KMS-11 (cell line): ENCODE data around the gene HFE.

Source experiments
- H2AFZ ChIP-seq: fragments of 200-600 bp; sonication (generic); 2 replicates; pipeline ENCODE4 v1.6.1; 2016; ENCODE audit warnings: antibody characterized with exemption, mixed run types, low read depth
- H3K27ac ChIP-seq: fragments of 200-600 bp; sonication (generic); 2 replicates; pipeline ENCODE4 v1.6.1; 2016; ENCODE audit warnings: mild to moderate bottlenecking, mixed run types
- H3K27me3 ChIP-seq: fragments of 200-600 bp; sonication (generic); 2 replicates; pipeline ENCODE4 v1.6.1; 2017; ENCODE audit warnings: mild to moderate bottlenecking, low read depth, mixed run types, moderate library complexity; ENCODE audit not compliant: insufficient read depth
- H3K36me3 ChIP-seq: fragments of 200-600 bp; sonication (generic); 2 replicates; pipeline ENCODE4 v1.6.1; 2017; ENCODE audit warnings: mild to moderate bottlenecking, mixed run types; ENCODE audit not compliant: insufficient read depth
- H3K4me1 ChIP-seq: fragments of 200-600 bp; sonication (generic); 2 replicates; pipeline ENCODE4 v1.6.1; 2016; ENCODE audit warnings: mild to moderate bottlenecking, low read depth, mixed run types; ENCODE audit not compliant: poor library complexity, severe bottlenecking
- H3K4me2 ChIP-seq: fragments of 200-600 bp; sonication (generic); 2 replicates; pipeline ENCODE4 v1.7.0; 2016; ENCODE audit warnings: mild to moderate bottlenecking, mixed run types
- H3K4me3 ChIP-seq: fragments of 200-600 bp; sonication (generic); IDR thresholded peaks from 2 replicates; pipeline ENCODE4 v1.6.1; 2017; ENCODE audit warnings: low read depth, low read length, mixed read lengths; ENCODE audit not compliant: insufficient read depth
- H3K79me2 ChIP-seq: fragments of 200-600 bp; sonication (generic); 2 replicates; pipeline ENCODE4 v1.6.1; 2016; ENCODE audit warnings: low read depth, mixed run types; ENCODE audit not compliant: insufficient read depth
- H3K9ac ChIP-seq: fragments of 200-600 bp; sonication (generic); 2 replicates; pipeline ENCODE4 v1.6.1; 2016; ENCODE audit warnings: mild to moderate bottlenecking, mixed run types
- H4K20me1 ChIP-seq: fragments of 200-600 bp; sonication (generic); 2 replicates; pipeline ENCODE4 v1.6.1; 2016; ENCODE audit warnings: mild to moderate bottlenecking, mixed run types; ENCODE audit not compliant: insufficient read depth
- TF ChIP-seq, protein P1 (sequence below): fragments of 200-600 bp; sonication (generic); conservative IDR thresholded peaks from 2 replicates; pipeline ENCODE4 v1.6.1; 2017; ENCODE audit warnings: low read depth, mild to moderate bottlenecking, antibody characterized with exemption, low read length, moderate library complexity, mixed read lengths

Gene HFE

GRCh38 chr6:26097268-26097875, 10.1 kb downstream of the HFE start:
- Histone ChIP-seq H3K4me2 (no peak overlapping the region), H3K79me2 (no peaks in the 10 kb centered on the region), H3K27ac (no peak overlapping the region), H2AFZ (no peak overlapping the region), H3K4me3 (no peak overlapping the region), H3K4me1 (no peaks in the 10 kb centered on the region), H3K36me3 (no peaks in the 10 kb centered on the region), H3K27me3 (no peaks in the 10 kb centered on the region), H3K9ac (no peak overlapping the region), H4K20me1 (no peaks in the 10 kb centered on the region)
- TF ChIP-seq, protein P1, sequence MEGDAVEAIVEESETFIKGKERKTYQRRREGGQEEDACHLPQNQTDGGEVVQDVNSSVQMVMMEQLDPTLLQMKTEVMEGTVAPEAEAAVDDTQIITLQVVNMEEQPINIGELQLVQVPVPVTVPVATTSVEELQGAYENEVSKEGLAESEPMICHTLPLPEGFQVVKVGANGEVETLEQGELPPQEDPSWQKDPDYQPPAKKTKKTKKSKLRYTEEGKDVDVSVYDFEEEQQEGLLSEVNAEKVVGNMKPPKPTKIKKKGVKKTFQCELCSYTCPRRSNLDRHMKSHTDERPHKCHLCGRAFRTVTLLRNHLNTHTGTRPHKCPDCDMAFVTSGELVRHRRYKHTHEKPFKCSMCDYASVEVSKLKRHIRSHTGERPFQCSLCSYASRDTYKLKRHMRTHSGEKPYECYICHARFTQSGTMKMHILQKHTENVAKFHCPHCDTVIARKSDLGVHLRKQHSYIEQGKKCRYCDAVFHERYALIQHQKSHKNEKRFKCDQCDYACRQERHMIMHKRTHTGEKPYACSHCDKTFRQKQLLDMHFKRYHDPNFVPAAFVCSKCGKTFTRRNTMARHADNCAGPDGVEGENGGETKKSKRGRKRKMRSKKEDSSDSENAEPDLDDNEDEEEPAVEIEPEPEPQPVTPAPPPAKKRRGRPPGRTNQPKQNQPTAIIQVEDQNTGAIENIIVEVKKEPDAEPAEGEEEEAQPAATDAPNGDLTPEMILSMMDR: peak; percentile 90

DNA sequence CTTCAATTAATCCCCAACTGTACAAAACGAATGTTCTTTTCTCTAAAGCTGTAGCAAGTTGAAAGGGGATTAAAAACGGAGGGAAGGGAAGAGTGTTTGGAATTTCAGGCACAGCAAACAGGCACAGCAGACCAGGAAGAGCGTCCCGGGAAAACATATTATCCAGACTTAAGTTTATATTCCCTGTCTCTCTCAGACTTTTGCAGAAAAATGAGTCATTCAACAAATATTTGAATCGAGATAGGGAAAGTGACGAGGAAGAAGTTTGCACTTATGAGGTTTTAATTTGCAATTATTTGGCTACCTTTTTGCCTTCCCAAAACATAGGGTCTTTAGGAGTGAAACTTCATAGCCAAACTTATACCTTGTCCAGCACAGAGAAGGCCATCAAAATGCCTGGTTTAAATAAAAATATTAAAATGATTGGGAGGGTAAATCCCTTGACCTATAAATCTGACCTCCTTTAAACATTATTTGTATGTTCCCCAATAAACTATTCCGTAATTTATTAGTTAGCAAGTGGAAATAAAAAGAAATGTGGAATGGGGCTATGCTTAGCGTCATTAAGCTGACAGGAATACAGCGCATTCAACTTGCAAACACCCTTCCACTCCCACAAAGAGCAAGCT, 16.0 kb downstream of the HFE start:
- H2AFZ ChIP-seq: peak overlapping the region; percentile 50; the same call in 1 of the 2 replicates
- peak overlapping the region; percentile 83 for H3K4me2 ChIP-seq

GRCh38 chr6:26103770-26104456, 16.7 kb downstream of the HFE start:
- Histone ChIP-seq H4K20me1 (no peaks in the 10 kb centered on the region), H3K9ac (peak overlapping the region; percentile 85), H3K27ac (peak overlapping the region; percentile 91), H3K4me3 (no peak overlapping the region), H3K79me2 (no peaks in the 10 kb centered on the region), H3K36me3 (no peaks in the 10 kb centered on the region), H2AFZ (peak overlapping the region; percentile 3; the same call in 1 of the 2 replicates), H3K4me2 (peak overlapping the region; percentile 83), H3K4me1 (peaks cover 10% of the 10 kb centered on the region), H3K27me3 (no peaks in the 10 kb centered on the region)
- TF ChIP-seq, protein P1: peak; percentile 47; the same call in 1 of the 2 replicates

More for the DNA sequence above, 16.0 kb downstream of the HFE start:
- TF ChIP-seq, protein P1: no peak
- H3K36me3 ChIP-seq: no peaks in the 10 kb centered on the region
- no peaks in the 10 kb centered on the region for H3K27me3 ChIP-seq
- no peak overlapping the region for H3K4me3 ChIP-seq
- no peaks in the 10 kb centered on the region for H3K79me2 ChIP-seq
- peaks cover 10% of the 10 kb centered on the region for H3K4me1 ChIP-seq
- no peaks in the 10 kb centered on the region for H4K20me1 ChIP-seq
- peak overlapping the region; percentile 91; the same call in 1 of the 2 replicates for H3K27ac ChIP-seq
- peak overlapping the region; percentile 85; the same call in 1 of the 2 replicates for H3K9ac ChIP-seq

DNA sequence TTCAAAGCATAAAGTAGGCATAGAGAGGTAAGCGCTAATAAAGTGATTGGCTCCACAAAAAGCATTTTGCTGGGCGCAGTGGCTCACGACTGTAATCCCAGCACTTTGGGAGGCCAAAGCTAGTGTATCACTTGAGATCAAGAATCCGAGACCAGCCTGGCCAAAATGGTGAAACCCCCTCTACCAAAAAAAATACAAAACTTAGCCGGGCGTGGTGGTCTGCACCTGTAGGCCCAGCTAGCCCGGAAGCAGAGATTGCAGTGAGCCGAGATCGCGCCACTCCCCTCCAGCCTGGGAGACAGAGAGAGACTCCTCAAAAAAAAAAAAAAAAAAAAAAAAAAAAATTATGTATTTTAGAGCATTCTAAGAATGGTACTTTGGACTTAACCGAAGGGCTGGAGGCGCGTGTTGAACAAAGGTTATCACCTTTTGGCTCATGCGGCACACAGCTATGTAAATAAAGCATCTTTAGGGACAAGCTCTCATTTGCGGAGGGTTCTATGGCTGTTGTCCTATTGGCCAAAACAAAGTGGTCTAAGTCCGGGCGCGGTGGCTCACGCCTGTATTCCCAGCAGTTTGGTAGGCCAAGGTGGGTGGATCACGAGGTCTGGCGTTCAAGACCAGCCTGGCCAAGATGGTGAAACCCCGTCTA, 17.4 kb downstream of the HFE start:
- H3K4me1 ChIP-seq: peaks cover 10% of the 10 kb centered on the region
- TF ChIP-seq, protein P1: 0 out of 2 replicates have a peak, but pooled peaks have one; percentile 13
- H3K4me2 ChIP-seq: peak overlapping the region; percentile 83; the same call in 1 of the 2 replicates
- H3K27ac ChIP-seq: peak overlapping the region; percentile 91
- H3K4me3 ChIP-seq: no peak overlapping the region
- H3K79me2 ChIP-seq: no peaks in the 10 kb centered on the region
- H4K20me1 ChIP-seq: no peaks in the 10 kb centered on the region
- H2AFZ ChIP-seq: peak overlapping the region; percentile 3; the same call in 1 of the 2 replicates
- peak overlapping the region; percentile 85 for H3K9ac ChIP-seq
- H3K27me3 ChIP-seq: no peaks in the 10 kb centered on the region
- no peaks in the 10 kb centered on the region for H3K36me3 ChIP-seq
